HepG2 (cell line): ENCODE data around the gene RGCC. TPM values are rescaled to one million over a fixed set of nuclear protein-coding genes. Genes with fewer than 3 reads are reported as not detected.

Experiments
- ATAC-seq: fragments of 200-7000 bp; cut with Tn5 transposase; 3 replicates; pipeline ENCODE4 v1.9.1; 2020; ENCODE audit warnings: mild to moderate bottlenecking, moderate library complexity
- BruUV-seq: library from RNA; stranded (reverse); fragments of 400-500 nt; replicated peaks from 2 replicates; lab custom pipeline; 2021; lab: Mats Ljungman, UMichigan
- CTCF ChIA-PET: fragments of 300-600 bp; formaldehyde crosslinking; extraction: SDS; loops from one replicate; lab custom pipeline; 2021; ENCODE audit warnings: low total read pairs, inconsistent platforms, low intra/inter-chr PET ratio; lab: Yijun Ruan, JAX
- POLR2A ChIA-PET: fragments of 350-600 bp; sonication (Branson Sonifier 250); formaldehyde crosslinking; loops from one replicate; lab custom pipeline; 2020; ENCODE audit warnings: antibody characterized with exemption, inconsistent platforms; lab: Yijun Ruan, JAX
- DNase-seq: peaks from one replicate; pipeline ENCODE4 v3.0.0-alpha.2; 2015; ENCODE audit warnings: low spot score
- FAIRE-seq: peaks from 3 replicates; lab custom pipeline; 2011; peaks lifted over from hg19 to GRCh38; lab: Jason Lieb, UNC
- H2AFZ ChIP-seq: one replicate; pipeline ENCODE4 v1.6.1; 2011; ENCODE audit warnings: low read length, inconsistent platforms
- H3K27ac ChIP-seq: fragments of 300-600 bp; 3 replicates; pipeline ENCODE4 v1.8.0; 2011; ENCODE audit warnings: mixed run types, mild to moderate bottlenecking, mixed read lengths, low read length, inconsistent platforms; ENCODE audit not compliant: insufficient read depth; ENCODE audit errors: extremely low read length
- H3K27me3 ChIP-seq, 2 experiments: fragments of 200-600 bp in 1 of 2; 2 replicates in 1 of 2; 3 replicates in 1 of 2; pipeline versions ENCODE4 v1.6.0 to v1.8.0; 2011; ENCODE audit warnings: low read length in 2 of 2, mild to moderate bottlenecking in 2 of 2, moderate library complexity in 2 of 2, inconsistent platforms in 1 of 2; ENCODE audit not compliant: insufficient read depth in 2 of 2, control insufficient read depth in 1 of 2
- H3K36me3 ChIP-seq, 2 experiments: fragments of 200-600 bp in 1 of 2; replicated peaks in 1 of 2; 2 replicates in 1 of 2; 3 replicates in 1 of 2; pipeline versions ENCODE4 v1.5.1 to v1.8.0; 2011; ENCODE audit warnings: low read length in 2 of 2, inconsistent platforms in 1 of 2; ENCODE audit not compliant: insufficient read depth in 2 of 2, control insufficient read depth in 1 of 2
- H3K4me1 ChIP-seq: 2 replicates; pipeline ENCODE4 v1.5.1; 2012; ENCODE audit warnings: low read length, inconsistent platforms; ENCODE audit not compliant: insufficient read depth
- H3K4me2 ChIP-seq: 2 replicates; pipeline ENCODE4 v1.6.0; 2011; ENCODE audit warnings: low read depth, low read length, inconsistent platforms
- H3K4me3 ChIP-seq, 3 experiments: fragments of 200-600 bp in 1 of 3; sonication (generic), shearing (Covaris generic) in 1 of 3; replicated peaks in 1 of 3; 2 replicates each; pipeline ENCODE4 v1.5.1; 2011 to 2016; ENCODE audit warnings: low read length in 3 of 3, inconsistent platforms in 2 of 3, low read depth in 2 of 3, mild to moderate bottlenecking in 2 of 3, control low read depth in 1 of 3, mixed read lengths in 1 of 3; ENCODE audit not compliant: insufficient read depth in 1 of 3
- H3K79me2 ChIP-seq: one replicate; pipeline ENCODE4 v1.6.1; 2011; ENCODE audit warnings: low read length, inconsistent platforms; ENCODE audit not compliant: insufficient read depth
- H3K9ac ChIP-seq: 2 replicates; pipeline ENCODE4 v1.6.0; 2011; ENCODE audit warnings: mild to moderate bottlenecking, low read depth, low read length, inconsistent platforms; ENCODE audit not compliant: insufficient read depth
- H3K9me3 ChIP-seq: 2 replicates; pipeline ENCODE4 v1.5.1; 2012; ENCODE audit warnings: mild to moderate bottlenecking, low read length
- H4K20me1 ChIP-seq: 2 replicates; pipeline ENCODE4 v1.6.0; 2011; ENCODE audit warnings: inconsistent platforms, mild to moderate bottlenecking, low read length, moderate library complexity; ENCODE audit not compliant: insufficient read depth
- DR1 ChIP-seq: sonication (generic); formaldehyde crosslinking; IDR thresholded peaks from 2 replicates; pipeline ENCODE4 v1.8.0; 2021; ENCODE audit warnings: mild to moderate bottlenecking, missing genetic modification reagents, inconsistent platforms
- IKZF1 ChIP-seq: fragments of 450-650 bp; IDR thresholded peaks from 2 replicates; pipeline ENCODE4 v1.7.1; 2016
- LBX2 ChIP-seq: sonication (generic); formaldehyde crosslinking; IDR thresholded peaks from 2 replicates; pipeline ENCODE4 v1.5.0; 2020; ENCODE audit warnings: missing genetic modification reagents, mild to moderate bottlenecking, borderline replicate concordance
- SMARCC2 ChIP-seq: fragments of 450-650 bp; IDR thresholded peaks from 2 replicates; pipeline ENCODE4 v1.6.1; 2017; ENCODE audit warnings: antibody characterized with exemption, mild to moderate bottlenecking
- ZNF468 ChIP-seq: sonication (generic); formaldehyde crosslinking; IDR thresholded peaks from 2 replicates; pipeline ENCODE4 v1.8.0; 2022; ENCODE audit warnings: mild to moderate bottlenecking, moderate library complexity, missing genetic modification reagents
- WGBS: methylation state at CpG from one replicate; pipeline ENCODE4 v1.1.6; 2017; ENCODE audit warnings: low lambda C conversion rate; 5-methylcytosine and 5-hydroxymethylcytosine counted together
- in situ Hi-C: cut with HindIII; loops from 2 replicates; pipeline ENCODE4 v1.10.0; 2017; ENCODE audit warnings: low pct_unique_long_range_greater_than_20kb; ENCODE audit not compliant: extremely low pct_ligation_motif_present
- intact Hi-C: fragments of 100-400 bp; cut with micrococcal nuclease; formaldehyde crosslinking; loops from one replicate; pipeline ENCODE4 v1.10.0; 2022; ENCODE audit not compliant: unreplicated experiment
- polyA plus RNA-seq, 8 experiments: library from polyadenylated mRNA; depleted of rRNA in 3 of 8; stranded (reverse) in 7 of 8; unstranded in 1 of 8; fragments of >200 nt; fragmentation: Illumina TruSeq in 4 of 8; extraction: Trizol in 4 of 8; gene quantifications; 2 replicates each; pipeline versions ENCODE4 v1.2.1 to v1.2.3, GENCODE V29; 2011 to 2016; ENCODE audit warnings: low read depth in 4 of 8, missing spikeins in 1 of 8, mixed read lengths in 1 of 8; ENCODE audit not compliant: insufficient read depth in 1 of 8
- total RNA-seq, 5 experiments: library from RNA; depleted of rRNA; stranded (reverse); fragments of >200 nt; fragmentation: Illumina TruSeq; extraction: Trizol; gene quantifications; 2 replicates each; pipeline ENCODE4 v1.2.3, GENCODE V29; 2016; ENCODE audit warnings: low read depth in 1 of 5

RGCC gene
- total and polyA plus RNA-seq, 2 of the 13 experiments (the other 11 are each of a cell fraction or from before 2014, with no cell fraction given), result 0.20 to 8.4 TPM

- no peaks in the 10 kb centered on the region for H3K79me2 ChIP-seq
- POLR2A ChIA-PET, result no interaction called here
- no peak overlapping the region for H3K4me3 ChIP-seq
- BruUV-seq, result no TSS peak
- in situ Hi-C loops, result no loop called here
- no peaks in the 10 kb centered on the region for H4K20me1 ChIP-seq
- H3K9me3 ChIP-seq, result no peaks in the 10 kb centered on the region
- peaks cover 0 to 1% of the 10 kb centered on the region in 2 experiments; a peak in 1 of 5 replicates for H3K36me3 ChIP-seq
- CTCF ChIA-PET, result no interaction called here
- H3K4me2 ChIP-seq, result no peak overlapping the region
- FAIRE-seq (no peak), ATAC-seq (no peak)
- H3K27ac ChIP-seq, result no peak overlapping the region
- TF ChIP-seq DR1 (CRISPR knock-in tag) (no peak), IKZF1 (0 out of 2 replicates have a peak, but pooled peaks have one; percentile 48)
- TF ChIP-seq, all 625 proteins: peak for 1
- intact Hi-C loops, result no loop called here
- Histone ChIP-seq H3K27me3 (no peaks in the 10 kb centered on the region), H3K4me1 (no peaks in the 10 kb centered on the region), H2AFZ (no peak overlapping the region), H3K9ac (no peak overlapping the region)
- DNase-seq, result no peak
- 98% methylated on average over 1 of the region's 1 CpG for WGBS
These were observed 8.6 kb downstream of the RGCC start for GRCh38 chr13:41465898-41466320.

- WGBS, result 56% methylated on average over 2 of the region's 2 CpGs
- ChIA-PET CTCF (no interaction called here), POLR2A (no interaction called here)
These were observed 10.1 kb downstream of the RGCC start for GRCh38 chr13:41467425-41467945.

More at GRCh38 chr13:41467425-41467945, 10.1 kb downstream of the RGCC start:
- DNase-seq (no peak), ATAC-seq (no peak), FAIRE-seq (no peak)
- intact Hi-C loops, result no loop called here
- Histone ChIP-seq H3K4me3 (no peak overlapping the region), H3K36me3 (peaks cover 0 to 1% of the 10 kb centered on the region in 2 experiments; a peak in 1 of 5 replicates), H3K27me3 (no peaks in the 10 kb centered on the region), H3K9ac (no peak overlapping the region), H2AFZ (no peak overlapping the region), H4K20me1 (no peaks in the 10 kb centered on the region), H3K4me2 (no peak overlapping the region), H3K9me3 (no peaks in the 10 kb centered on the region), H3K4me1 (no peaks in the 10 kb centered on the region), H3K79me2 (no peaks in the 10 kb centered on the region), H3K27ac (no peak overlapping the region)
- in situ Hi-C loops, result no loop called here
- BruUV-seq, result no TSS peak
- TF ChIP-seq ZNF468 (CRISPR knock-in tag) (no peak), SMARCC2 (no peak), LBX2 (CRISPR knock-in tag) (no peak)
